Heart left ventricle (tissue), 13 donors: Measurements from ENCODE around the gene APLF.

Experiments
- CTCF ChIP-seq, 12 donors: fragments of 200-600 bp; sonication (generic) in 4 of 12; IDR thresholded peaks; one replicate each; pipeline versions ENCODE4 v1.5.0 to v1.8.0; 2018 to 2022; ENCODE audit warnings: antibody characterized with exemption in 12 of 12, mild to moderate bottlenecking in 5 of 12
- POLR2A ChIP-seq, 2 donors: fragments of 450-650 bp; IDR thresholded peaks; one replicate each; pipeline ENCODE4 v1.6.1; 2017; ENCODE audit warnings: antibody characterized with exemption in 2 of 2, mild to moderate bottlenecking in 2 of 2, moderate library complexity in 2 of 2
- donor health status: ischemic (EF 13 %, LVEDD 7.1; RV severe dilation, severe dysfunction).
- donor health status: DM: no; HTN: yes; CAD: no.
- donor health status: DM: no; HTN: no; CAD: no.
- donor health status: ischemic (EF 25% LVEDD 6.9; RV normal size, moderate dysfunction).
- donor health status: ischemic (EF 25% LVEDD 5.7; RV mildly dilated, moderate dysfunction).
- donor health status: ischemic (EF 35%, LVEDD 5.7; RV mildly dilated, moderate dysfunction).
- donor health status: nonischemic (EF 11% LVEDD 7.7; RV severe dilation, severe dysfunction).
- donor health status: DM: yes; HTN: yes; CAD: no.
- donor health status: PGD.
- donor health status: ischemic (EF 29% LVEDD 5.4; RV normal size, mild dysfunction).
- donor health status: nonischemic (EF 23%, LVEDD 6.1; RV moderate dilation, normal function).

GRCh38 chr2:68418419-68418818, 49.0 kb upstream of the APLF start:
- TF ChIP-seq CTCF (IDR thresholded peaks at IDR 0.05): no peak
- no peak for TF ChIP-seq POLR2A (IDR thresholded peaks at IDR 0.05)
